H1 (cell line): Measurements from ENCODE around the gene CAD. TPM values are rescaled to one million over a fixed set of nuclear protein-coding genes. Genes with fewer than 3 reads are reported as not detected.

Experiments
- CTCF ChIA-PET: fragments of 300-600 bp; sonication (Branson Sonifier 250); formaldehyde crosslinking; loops from one replicate; lab custom pipeline; 2021; ENCODE audit not compliant: partially characterized antibody; lab: Charles Lee
- POLR2A ChIA-PET: fragments of 300-600 bp; sonication (Branson Sonifier 250); formaldehyde crosslinking; loops from one replicate; lab custom pipeline; 2021; ENCODE audit warnings: inconsistent platforms; ENCODE audit not compliant: partially characterized antibody; lab: Charles Lee
- DNase-seq, 2 experiments: peaks; one replicate each; pipeline versions ENCODE4 v3.0.0 to v3.0.0-alpha.2; 2010 to 2022; ENCODE audit warnings: low spot score in 2 of 2, low read depth in 1 of 2, mixed read lengths in 1 of 2
- FAIRE-seq: peaks from 2 replicates; lab custom pipeline; 2011; peaks lifted over from hg19 to GRCh38; lab: Jason Lieb, UNC
- H2AFZ ChIP-seq: 2 replicates; pipeline ENCODE4 v1.8.1; 2012; ENCODE audit warnings: low read length, inconsistent platforms
- H2AK5ac ChIP-seq: 2 replicates; pipeline ENCODE4 v1.6.1; 2013; ENCODE audit warnings: low read depth, low read length
- H2BK120ac ChIP-seq: replicated peaks from 2 replicates; pipeline ENCODE3; 2013; ENCODE audit warnings: low read depth, low read length, inconsistent platforms
- H2BK12ac ChIP-seq: 2 replicates; pipeline ENCODE4 v1.6.1; 2013; ENCODE audit warnings: low read depth, low read length
- H2BK15ac ChIP-seq: 2 replicates; pipeline ENCODE4 v1.6.1; 2013; ENCODE audit warnings: low read length
- H2BK20ac ChIP-seq: 2 replicates; pipeline ENCODE4 v1.6.1; 2013; ENCODE audit warnings: low read length
- H2BK5ac ChIP-seq: 2 replicates; pipeline ENCODE4 v1.6.1; 2013; ENCODE audit warnings: low read depth, low read length
- H3K14ac ChIP-seq: 2 replicates; pipeline ENCODE4 v1.6.1; 2013; ENCODE audit warnings: inconsistent platforms; ENCODE audit not compliant: insufficient read length
- H3K18ac ChIP-seq: 2 replicates; pipeline ENCODE4 v1.6.1; 2013; ENCODE audit warnings: low read length; ENCODE audit errors: extremely low read depth
- H3K23ac ChIP-seq: 2 replicates; pipeline ENCODE4 v1.6.1; 2013; ENCODE audit warnings: inconsistent platforms; ENCODE audit not compliant: insufficient read length
- H3K23me2 ChIP-seq: 2 replicates; pipeline ENCODE4 v1.6.1; 2013; ENCODE audit warnings: low read depth, low read length
- H3K27ac ChIP-seq: 2 replicates; pipeline ENCODE4 v1.6.1; 2011; ENCODE audit warnings: low read depth, low read length, inconsistent platforms
- H3K27me3 ChIP-seq, 4 experiments: replicated peaks in 1 of 4; 1 replicate in 1 of 4; 2 replicates in 3 of 4; pipeline versions ENCODE4 v1.6.1 to v1.8.1; 2011 to 2013; ENCODE audit warnings: low read length in 3 of 4, mild to moderate bottlenecking in 3 of 4, inconsistent platforms in 2 of 4, mixed read lengths in 2 of 4, moderate library complexity in 1 of 4; ENCODE audit not compliant: control insufficient read depth in 3 of 4, insufficient read depth in 3 of 4; ENCODE audit errors: extremely low read depth in 1 of 4
- H3K36me3 ChIP-seq, 4 experiments: 2 replicates each; pipeline versions ENCODE4 v1.6.1 to v1.8.1; 2011 to 2013; ENCODE audit warnings: mild to moderate bottlenecking in 4 of 4, low read length in 3 of 4, moderate library complexity in 2 of 4, control low read depth in 1 of 4, inconsistent platforms in 1 of 4; ENCODE audit not compliant: insufficient read depth in 4 of 4, control insufficient read depth in 2 of 4
- H3K4ac ChIP-seq: replicated peaks from 2 replicates; pipeline ENCODE3; 2013; ENCODE audit warnings: low read length, low read depth, mixed read lengths, inconsistent platforms; ENCODE audit not compliant: insufficient read length
- H3K4me1 ChIP-seq, 4 experiments: replicated peaks in 1 of 4; 1 replicate in 1 of 4; 2 replicates in 3 of 4; pipeline versions ENCODE4 v1.6.1 to v1.8.1; 2011 to 2013; ENCODE audit warnings: low read length in 3 of 4, inconsistent platforms in 2 of 4, mixed read lengths in 1 of 4; ENCODE audit not compliant: insufficient read depth in 4 of 4, control insufficient read depth in 3 of 4
- H3K4me2 ChIP-seq, 2 experiments: 2 replicates each; pipeline versions ENCODE4 v1.6.1 to v1.8.1; 2011 to 2013; ENCODE audit warnings: low read depth in 2 of 2, low read length in 2 of 2, control low read depth in 1 of 2, inconsistent platforms in 1 of 2, mild to moderate bottlenecking in 1 of 2; ENCODE audit not compliant: insufficient read depth in 1 of 2
- H3K4me3 ChIP-seq, 4 experiments: fragments of 200-600, 300-600 bp in 1 of 4; sonication (generic), shearing (Covaris generic), sonication (Bioruptor Twin) in 1 of 4; 2 replicates each; pipeline versions ENCODE4 v1.5.1 to v1.8.1; 2011 to 2016; ENCODE audit warnings: low read length in 4 of 4, low read depth in 3 of 4, control low read depth in 2 of 4, inconsistent platforms in 2 of 4, mild to moderate bottlenecking in 2 of 4, mixed read lengths in 1 of 4, moderate library complexity in 1 of 4; ENCODE audit not compliant: insufficient read depth in 2 of 4; ENCODE audit errors: extremely low read depth in 1 of 4
- H3K56ac ChIP-seq: replicated peaks from 2 replicates; pipeline ENCODE3; 2013; ENCODE audit warnings: low read depth, mild to moderate bottlenecking, mixed read lengths, low read length, inconsistent platforms; ENCODE audit not compliant: insufficient read length
- H3K79me1 ChIP-seq: 2 replicates; pipeline ENCODE4 v1.6.1; 2013; ENCODE audit warnings: low read depth, low read length, control low read depth
- H3K79me2 ChIP-seq, 2 experiments: 2 replicates each; pipeline versions ENCODE4 v1.6.1 to v1.8.1; 2012 to 2013; ENCODE audit warnings: low read length in 2 of 2, mild to moderate bottlenecking in 2 of 2, inconsistent platforms in 1 of 2; ENCODE audit not compliant: insufficient read depth in 2 of 2, control insufficient read depth in 1 of 2
- H3K9ac ChIP-seq, 4 experiments: replicated peaks in 1 of 4; 1 replicate in 1 of 4; 2 replicates in 3 of 4; pipeline versions ENCODE4 v1.6.1 to v1.8.1; 2011 to 2013; ENCODE audit warnings: low read depth in 3 of 4, low read length in 3 of 4, control low read depth in 2 of 4, mild to moderate bottlenecking in 2 of 4, moderate library complexity in 2 of 4, inconsistent platforms in 1 of 4; ENCODE audit errors: extremely low read depth in 1 of 4
- H3K9me3 ChIP-seq, 2 experiments: 2 replicates each; pipeline versions ENCODE4 v1.6.1 to v1.8.1; 2012 to 2013; ENCODE audit warnings: mild to moderate bottlenecking in 2 of 2, moderate library complexity in 2 of 2, control low read depth in 1 of 2, inconsistent platforms in 1 of 2, low read depth in 1 of 2, low read length in 1 of 2, mixed read lengths in 1 of 2; ENCODE audit not compliant: insufficient read depth in 2 of 2
- H4K20me1 ChIP-seq, 2 experiments: replicated peaks in 1 of 2; 2 replicates each; pipeline versions ENCODE3 to v1.8.1; 2011 to 2013; ENCODE audit warnings: inconsistent platforms in 2 of 2, low read length in 2 of 2, mild to moderate bottlenecking in 1 of 2; ENCODE audit not compliant: insufficient read depth in 2 of 2, control insufficient read depth in 1 of 2
- H4K5ac ChIP-seq: 2 replicates; pipeline ENCODE4 v1.6.1; 2013; ENCODE audit warnings: low read length, low read depth, mixed read lengths, inconsistent platforms; ENCODE audit not compliant: insufficient read length
- H4K8ac ChIP-seq: 2 replicates; pipeline ENCODE4 v1.8.0; 2013; ENCODE audit warnings: mild to moderate bottlenecking, moderate library complexity, low read length, inconsistent platforms; ENCODE audit not compliant: insufficient read depth; ENCODE audit errors: extremely low read depth
- H4K91ac ChIP-seq: replicated peaks from 2 replicates; pipeline ENCODE3; 2013; ENCODE audit warnings: low read length, mixed read lengths, inconsistent platforms; ENCODE audit not compliant: insufficient read length
- CBX5 ChIP-seq: fragments of 300-800, 300-1000 bp; sonication (generic); IDR thresholded peaks from 2 replicates; pipeline ENCODE4 v1.7.1; 2016; ENCODE audit warnings: antibody characterized with exemption, low read length, low read depth
- CHD1 ChIP-seq: IDR thresholded peaks from 2 replicates; pipeline ENCODE4 v1.6.1; 2012; ENCODE audit warnings: low read depth, low read length, improper control_type of control experiment
- CREB1 ChIP-seq: IDR thresholded peaks from 2 replicates; pipeline ENCODE4 v1.6.1; 2012; ENCODE audit warnings: inconsistent platforms
- KDM5A ChIP-seq: fragments of 200-600 bp; IDR thresholded peaks from 2 replicates; pipeline ENCODE4 v1.7.1; 2012; ENCODE audit warnings: mild to moderate bottlenecking, low read length, inconsistent platforms, mixed read lengths
- POLR2AphosphoS5 ChIP-seq: IDR thresholded peaks from 2 replicates; pipeline ENCODE4 v1.6.1; 2011; ENCODE audit warnings: low read depth, low read length
- RFX5 ChIP-seq: IDR thresholded peaks from 2 replicates; pipeline ENCODE4 v1.6.1; 2011; ENCODE audit warnings: low read depth, low read length, improper control_type of control experiment, borderline replicate concordance
- WGBS, 2 experiments: shearing (Covaris generic) in 1 of 2; methylation state at CpG; one replicate each; pipeline versions ENCODE4 v1.1.6 to v1.1.7; 2013 to 2015; ENCODE audit warnings: low lambda C conversion rate in 2 of 2, mixed read lengths in 2 of 2, inconsistent platforms in 1 of 2, low coverage in 1 of 2, missing lambda C conversion rate in 1 of 2; ENCODE audit not compliant: insufficient replicate concordance in 2 of 2, insufficient coverage in 1 of 2, insufficient read length in 1 of 2; ENCODE audit errors: extremely low coverage in 1 of 2, missing lambda C conversion rate in 1 of 2; 5-methylcytosine and 5-hydroxymethylcytosine counted together
- polyA plus RNA-seq, 7 experiments: library from polyadenylated mRNA; depleted of rRNA in 3 of 7; stranded (reverse) in 5 of 7; unstranded in 2 of 7; fragments of >200 nt in 5 of 7; fragments of 200-250 nt in 2 of 7; gene quantifications; 1 replicate in 5 of 7; 2 replicates in 1 of 7; 4 replicates in 1 of 7; pipeline versions ENCODE4 v1.2.1 to v1.2.3, GENCODE V29; 2011 to 2013; ENCODE audit warnings: missing spikeins in 2 of 7, mixed read lengths in 2 of 7
- total RNA-seq: library from RNA; stranded (reverse); fragmentation: NEBNext Ultra II Directional; extraction: Animal tissue kit (Norgen Biotek cat#: 25700); gene quantifications from 2 replicates; pipeline ENCODE4 v1.2.1, GENCODE V29; 2021

Gene CAD
- total and polyA plus RNA-seq, 2 of the 8 experiments (the other 6 are each of a cell fraction or from before 2014, with no cell fraction given), result 130 to 146 TPM

- DNase-seq (no peak), FAIRE-seq (no peak)
- H4K8ac ChIP-seq, result no peak overlapping the region
- no peak overlapping the region for H4K91ac ChIP-seq
- WGBS, 2 experiments, result 90% methylated on average over 7 of the region's 7 CpGs; no CpG with 5 or more reads in 1 of the 2 experiments
- no peak overlapping the region for H2BK15ac ChIP-seq
- no peak overlapping the region for H3K23ac ChIP-seq
- H3K4ac ChIP-seq, result no peak overlapping the region
- H2BK5ac ChIP-seq, result no peak overlapping the region
- H2AK5ac ChIP-seq, result no peak overlapping the region
- ChIA-PET CTCF (interaction anchor here (0.6 to 2.0 kb wide), 7 partner anchors 16 to 104 kb away, joined by 3 to 6 read pairs (median 3); no protein-coding TSS in a partner anchor), POLR2A (interaction anchor here (0.9 to 29.6 kb wide), 5 partner anchors 11 to 157 kb away, joined by 3 to 835 read pairs (median 9); partner anchors contain the start of genes ATRAID and SLC5A6)
- H3K79me1 ChIP-seq, result peaks cover 3% of the 10 kb centered on the region; the same call in 1 of the 2 replicates
- H3K14ac ChIP-seq, result no peak overlapping the region
- H3K27me3 ChIP-seq, result no peaks in the 10 kb centered on the region
- no peak overlapping the region for H3K4me2 ChIP-seq
- H2BK12ac ChIP-seq, result no peak overlapping the region
- no peak overlapping the region for H3K27ac ChIP-seq
- H3K4me3 ChIP-seq, result no peak overlapping the region
- H3K9ac ChIP-seq, result no peak overlapping the region
- no peak overlapping the region for H3K18ac ChIP-seq
- no peak overlapping the region for H3K56ac ChIP-seq
- no peak overlapping the region for H2AFZ ChIP-seq
- TF ChIP-seq POLR2AphosphoS5, result no peak
- TF ChIP-seq CREB1, result no peak
- no peak for TF ChIP-seq CHD1
- no peak for TF ChIP-seq RFX5
- no peak for TF ChIP-seq KDM5A
- no peak for TF ChIP-seq CBX5
- H4K20me1 ChIP-seq, result peaks cover 2 to 4% of the 10 kb centered on the region in 2 experiments
- H3K9me3 ChIP-seq, result no peaks in the 10 kb centered on the region
- H3K23me2 ChIP-seq, result peaks cover 4% of the 10 kb centered on the region
- no peak overlapping the region for H4K5ac ChIP-seq
- H2BK20ac ChIP-seq, result no peak overlapping the region
- peaks cover 0 to 9% (median 5%) of the 10 kb centered on the region in 4 experiments; a peak in 6 of 7 replicates for H3K4me1 ChIP-seq
- peaks cover 7 to 22% of the 10 kb centered on the region in 2 experiments for H3K79me2 ChIP-seq
- H3K36me3 ChIP-seq, result peaks cover 43 to 77% (median 62%) of the 10 kb centered on the region in 4 experiments
- no peak overlapping the region for H2BK120ac ChIP-seq
Measured at GRCh38 chr2:27220091-27220490, 2.9 kb downstream of the CAD start.
